Epithelial cell of prostate (primary cell): Measurements from ENCODE around the gene KMT5B.

Experiments
- DNase-seq: peaks from one replicate; pipeline ENCODE4 v3.0.0-alpha.2; 2011; ENCODE audit warnings: low read depth, low spot score
- H3K27ac ChIP-seq: fragments of 450-650 bp; 2 replicates; pipeline ENCODE4 v1.5.1; 2017; ENCODE audit warnings: mild to moderate bottlenecking

KMT5B gene

GRCh38 chr11:68189888-68190287 is 23.2 kb downstream of the KMT5B start:
- H3K27ac ChIP-seq = no peak overlapping the region
- DNase-seq = no peak

DNA sequence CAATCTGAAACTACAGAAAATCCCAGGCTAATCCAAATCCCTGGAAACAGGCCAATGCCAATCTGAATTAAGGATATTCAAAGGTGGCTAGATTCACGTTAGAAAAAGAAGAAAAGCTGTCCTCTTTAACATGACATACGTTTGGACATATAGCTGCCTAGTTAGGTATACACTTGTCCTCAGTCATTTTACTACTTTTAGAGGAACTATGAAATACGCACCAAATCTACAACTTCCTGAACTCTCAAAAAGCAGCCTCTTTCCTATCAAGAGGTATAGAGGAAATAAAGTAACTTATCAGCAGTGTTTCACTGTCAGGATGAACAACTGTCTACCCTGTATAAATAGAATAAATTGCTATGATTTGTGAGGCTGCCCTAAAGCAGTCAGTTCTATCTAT is 24.0 kb downstream of the KMT5B start:
- no peak for DNase-seq

DNA sequence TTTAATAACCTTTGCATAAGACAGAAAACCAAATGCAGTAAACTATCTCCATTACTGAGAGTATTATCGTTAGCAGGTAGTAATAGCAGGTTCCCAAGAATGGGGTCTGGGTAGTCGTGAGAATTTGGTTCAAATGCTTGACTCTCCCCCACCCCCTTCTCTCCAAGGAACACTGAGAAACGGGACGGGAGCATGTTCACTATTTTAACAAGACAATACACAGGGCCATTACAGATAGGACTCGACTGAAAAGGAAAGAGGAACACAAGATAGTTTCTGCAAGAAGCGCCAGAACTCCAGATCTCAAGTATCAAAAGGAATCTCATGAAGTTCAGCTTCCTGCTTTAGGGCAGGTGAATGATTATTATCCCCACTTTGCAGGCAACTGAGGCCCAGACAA is 27.0 kb downstream of the KMT5B start:
- no peak for DNase-seq
- H3K27ac ChIP-seq = no peak overlapping the region

More for the DNA sequence above, 24.0 kb downstream of the KMT5B start:
- H3K27ac ChIP-seq = no peak overlapping the region

- no peak overlapping the region for H3K27ac ChIP-seq
- no peak for DNase-seq
Measured at GRCh38 chr11:68181719-68182451, 31.2 kb downstream of the KMT5B start.

GRCh38 chr11:68179847-68180246 is 33.2 kb downstream of the KMT5B start:
- DNase-seq = no peak
- H3K27ac ChIP-seq = no peak overlapping the region

DNA sequence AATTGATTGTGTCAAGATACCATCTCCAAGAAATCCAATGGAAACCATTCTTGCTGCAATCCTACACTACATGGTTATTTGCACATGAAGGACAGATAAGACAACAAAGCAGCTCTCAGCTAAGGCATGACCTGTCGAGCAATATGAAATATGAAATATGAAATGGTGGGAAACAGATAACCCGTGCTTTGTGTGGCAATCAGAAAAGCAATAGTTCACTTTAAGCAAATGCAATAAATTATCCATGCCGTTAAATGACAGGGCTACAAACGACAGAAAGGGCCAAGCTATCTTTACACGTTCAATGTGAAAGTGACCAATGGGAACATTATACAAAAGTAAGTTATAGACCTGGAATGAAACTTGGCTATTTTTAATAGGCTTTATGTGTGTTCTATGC is 35.2 kb downstream of the KMT5B start:
- H3K27ac ChIP-seq = no peak overlapping the region
- DNase-seq = no peak

DNA sequence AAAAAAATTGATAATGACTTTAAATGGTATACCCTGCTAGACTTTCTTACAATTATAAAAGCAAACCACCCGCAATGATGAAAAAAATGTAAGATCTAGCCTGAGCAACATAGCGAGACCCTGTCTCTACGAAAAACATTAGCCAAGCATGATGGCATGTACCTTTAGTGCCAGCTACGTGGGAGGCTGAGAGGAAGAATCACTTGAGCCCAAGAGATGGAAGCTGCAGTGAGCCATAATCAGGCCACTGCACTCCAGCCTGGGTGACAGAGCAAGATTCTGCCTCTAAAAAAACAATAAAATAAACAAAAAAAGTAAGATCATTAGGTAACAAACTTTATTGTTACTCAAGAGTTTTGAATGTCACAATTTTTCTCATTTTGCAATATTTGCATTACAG is 39.2 kb downstream of the KMT5B start:
- H3K27ac ChIP-seq = no peak overlapping the region
- no peak for DNase-seq

DNA sequence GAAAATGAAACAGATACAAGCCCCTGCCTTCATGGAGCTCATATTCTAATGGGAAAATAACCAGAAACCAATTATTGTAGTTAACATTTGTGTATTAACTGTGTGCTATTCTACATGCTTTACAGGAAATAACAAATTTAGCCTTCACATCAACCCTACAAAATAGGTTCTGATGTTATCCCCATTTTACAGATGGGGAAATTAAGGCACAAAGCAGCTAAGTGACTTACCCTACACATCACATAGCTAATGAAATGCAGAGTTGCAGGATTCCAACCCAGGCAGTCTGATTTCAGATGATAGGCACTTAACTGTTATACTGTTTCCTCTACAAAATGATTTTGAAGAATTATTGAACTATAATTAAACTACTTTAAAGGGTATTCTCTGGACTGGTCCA is 43.7 kb downstream of the KMT5B start:
- H3K27ac ChIP-seq = no peak overlapping the region
- DNase-seq = no peak

- no peak for DNase-seq
- no peak overlapping the region for H3K27ac ChIP-seq
Measured at GRCh38 chr11:68168694-68169093, 44.4 kb downstream of the KMT5B start.

- no peak overlapping the region for H3K27ac ChIP-seq
Measured at GRCh38 chr11:68167474-68167873, 45.6 kb downstream of the KMT5B start.

DNA sequence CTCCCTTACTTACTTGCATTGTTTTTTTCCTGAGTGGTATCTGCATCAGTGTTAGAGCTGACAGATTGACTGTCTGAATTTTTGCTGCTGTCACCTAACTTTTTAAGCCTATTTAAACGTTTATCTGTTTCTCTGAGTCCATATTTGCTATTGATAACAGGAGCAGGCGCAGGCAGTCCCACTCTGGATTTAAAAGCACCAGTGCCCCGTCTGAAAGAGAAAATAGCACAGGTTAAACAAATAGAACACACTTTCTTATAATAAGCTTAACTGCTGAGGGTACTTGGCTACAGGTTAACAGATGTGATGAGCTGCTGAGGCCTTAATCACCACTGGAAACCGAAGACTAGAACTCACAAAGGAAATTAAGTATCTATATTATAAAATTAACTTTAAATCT is 46.1 kb downstream of the KMT5B start:
- H3K27ac ChIP-seq = no peak overlapping the region
- DNase-seq = no peak

More at GRCh38 chr11:68167474-68167873, 45.6 kb downstream of the KMT5B start:
- no peak for DNase-seq

- no peak overlapping the region for H3K27ac ChIP-seq
- no peak for DNase-seq
Measured at GRCh38 chr11:68165601-68166000, 47.5 kb downstream of the KMT5B start.

GRCh38 chr11:68164437-68164836 is 48.7 kb downstream of the KMT5B start:
- DNase-seq = no peak
- H3K27ac ChIP-seq = no peak overlapping the region

DNA sequence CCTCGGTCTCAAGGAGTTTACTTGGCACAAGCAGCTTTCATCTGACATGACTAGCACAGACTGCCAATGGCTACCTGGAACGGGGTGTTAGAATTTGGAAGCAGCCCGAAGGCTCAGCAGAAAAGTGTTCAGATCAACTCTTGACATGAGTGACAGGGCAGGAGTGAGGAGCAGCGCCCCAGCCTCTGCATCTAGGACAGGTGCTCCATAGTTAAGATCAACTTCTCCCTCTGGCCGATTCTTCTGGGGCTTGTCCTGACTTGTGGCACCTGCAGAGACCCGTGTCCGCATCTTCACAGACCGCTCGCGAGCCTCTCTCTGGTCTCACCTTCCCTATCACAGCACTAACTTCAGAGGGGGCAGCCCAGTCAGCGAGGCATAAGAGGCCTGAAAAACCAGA is 49.4 kb downstream of the KMT5B start:
- DNase-seq = no peak
- no peak overlapping the region for H3K27ac ChIP-seq

DNA sequence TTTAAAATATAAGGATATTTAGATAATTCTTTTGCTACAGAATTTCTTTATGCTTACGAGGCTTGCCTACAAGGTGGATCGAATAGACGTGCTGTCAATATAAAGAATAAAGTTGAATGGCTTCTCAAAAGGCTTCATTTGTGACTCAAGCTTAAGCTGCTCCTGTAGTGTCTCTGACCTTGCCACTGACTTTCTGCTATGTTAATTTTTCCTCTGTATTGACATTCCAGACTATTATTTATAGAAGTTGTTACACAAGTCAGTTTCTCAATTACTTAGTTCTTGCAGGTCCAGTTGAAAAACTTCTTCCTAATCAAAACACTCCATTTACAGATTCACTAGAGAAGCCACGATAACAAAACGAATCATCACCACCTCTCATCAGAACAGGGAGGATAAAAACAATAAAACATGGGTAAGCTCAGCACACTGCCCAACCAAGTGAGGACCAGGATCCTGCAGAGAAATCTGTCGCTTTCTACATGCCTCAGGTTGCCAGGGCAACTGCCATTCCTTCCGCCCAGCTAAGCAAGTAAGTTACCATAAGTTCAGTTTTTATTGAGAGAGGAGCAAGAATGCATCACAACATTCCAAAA is 52.9 kb downstream of the KMT5B start:
- H3K27ac ChIP-seq = no peak overlapping the region
- DNase-seq = no peak

DNA sequence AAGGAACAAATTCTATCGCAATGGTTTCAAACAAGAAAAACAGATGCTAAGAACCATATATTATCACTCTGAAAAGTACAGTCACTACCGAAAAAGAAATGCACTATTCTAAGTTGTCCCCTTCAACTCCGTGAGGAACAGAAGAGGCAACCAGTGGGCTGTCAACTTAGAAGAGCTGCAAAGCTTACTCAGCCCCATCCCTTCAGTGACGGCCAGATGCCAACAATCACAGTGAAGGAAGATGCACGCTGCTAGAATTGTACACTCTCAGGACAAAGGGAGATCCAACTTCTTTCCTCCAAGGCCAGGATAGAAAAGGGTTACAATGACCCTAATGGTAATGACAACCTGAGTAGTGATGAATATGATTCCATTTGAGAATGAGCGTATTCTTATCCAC is 53.4 kb downstream of the KMT5B start:
- H3K27ac ChIP-seq = no peak overlapping the region
- no peak for DNase-seq

DNA sequence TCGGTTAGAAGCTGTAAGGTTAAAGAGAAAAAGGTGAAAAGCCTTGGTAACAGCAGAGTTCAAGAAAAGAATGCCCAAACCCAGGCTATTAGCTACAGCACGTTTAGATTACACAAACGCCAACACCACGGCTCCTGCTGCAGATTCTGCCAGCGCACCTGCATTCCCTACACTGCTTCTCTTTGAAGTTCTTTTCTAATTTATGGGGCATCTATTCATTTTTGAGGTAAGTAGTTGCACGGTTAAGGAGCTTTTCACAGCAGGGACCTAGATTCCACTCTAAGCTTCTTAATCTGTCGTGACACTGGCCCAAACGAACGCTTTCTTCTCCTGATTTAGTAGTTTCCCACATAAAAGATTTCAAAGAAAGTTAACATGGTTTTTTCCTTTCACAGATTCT is 53.9 kb downstream of the KMT5B start:
- no peak for DNase-seq
- no peak overlapping the region for H3K27ac ChIP-seq

DNA sequence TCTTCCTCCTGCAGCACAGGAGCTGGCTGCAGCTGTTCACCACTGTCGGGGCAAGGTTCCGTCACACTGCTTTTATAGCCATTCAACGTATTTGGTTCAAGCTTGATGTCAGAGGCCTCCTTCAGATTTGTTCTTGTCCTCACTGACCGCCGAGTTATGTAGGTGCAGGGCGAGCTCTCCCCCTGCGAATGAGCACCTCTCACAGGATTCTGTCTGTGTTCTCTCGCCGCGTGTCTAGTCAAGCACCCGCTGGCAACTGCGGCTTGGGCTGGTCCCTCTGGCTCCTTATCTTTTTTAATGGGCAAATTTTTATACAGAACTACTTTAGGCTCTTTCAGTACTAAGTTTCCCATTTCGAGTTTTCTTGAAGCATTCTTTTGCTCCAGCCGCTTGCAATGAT is 54.5 kb downstream of the KMT5B start:
- DNase-seq = no peak
- no peak overlapping the region for H3K27ac ChIP-seq

- H3K27ac ChIP-seq = no peak overlapping the region
- DNase-seq = no peak
Measured at GRCh38 chr11:68153742-68154141, 59.4 kb downstream of the KMT5B start.

- no peak overlapping the region for H3K27ac ChIP-seq
- DNase-seq = no peak
Measured at GRCh38 chr11:68150037-68150436, 63.1 kb downstream of the KMT5B start.

- DNase-seq = no peak
- H3K27ac ChIP-seq = no peak overlapping the region
Measured at GRCh38 chr11:68149417-68149816, 63.7 kb downstream of the KMT5B start.

DNA sequence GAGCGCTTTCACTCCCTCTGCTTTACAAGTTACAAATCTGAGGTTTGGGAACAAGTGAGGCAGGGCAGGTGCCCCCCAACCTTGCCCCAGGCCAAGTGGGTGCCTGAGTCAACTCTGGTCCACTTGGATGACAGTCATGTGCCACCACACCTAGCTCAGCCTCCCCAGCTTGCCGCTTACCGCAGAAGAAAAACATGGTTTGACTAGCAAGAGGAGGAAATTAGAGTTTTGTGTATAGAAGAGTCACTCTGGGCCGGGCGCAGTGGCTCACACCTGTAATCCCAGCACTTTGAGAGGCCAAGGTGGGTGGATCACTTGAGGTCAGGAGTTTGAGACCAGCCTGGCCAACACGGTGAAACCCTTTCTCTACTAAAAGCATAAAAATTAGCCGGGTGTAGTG is 64.2 kb downstream of the KMT5B start:
- no peak for DNase-seq
- no peak overlapping the region for H3K27ac ChIP-seq
